WTC11 (cell line): ENCODE data around the gene NTRK2. TPM values are rescaled to one million over a fixed set of nuclear protein-coding genes. Genes with fewer than 3 reads are reported as not detected.

Experiments
- ATAC-seq: fragments of 200-7000 bp; cut with Tn5 transposase; 2 replicates; pipeline ENCODE4 v1.10.0; 2021; ENCODE audit warnings: mild to moderate bottlenecking, moderate library complexity
- CTCF ChIA-PET: fragments of 300-600 bp; sonication (Branson Sonifier 250); formaldehyde crosslinking; loops from one replicate; lab custom pipeline; 2021; ENCODE audit warnings: antibody characterized with exemption; lab: Charles Lee
- POLR2A ChIA-PET: fragments of 350-600 bp; sonication (Branson Sonifier 250); formaldehyde crosslinking; loops from one replicate; lab custom pipeline; 2021; ENCODE audit warnings: antibody characterized with exemption; lab: Charles Lee
- DNase-seq: peaks from one replicate; pipeline ENCODE4 v3.0.0; 2021; ENCODE audit warnings: low spot score
- H3K27ac Mint-ChIP-seq: 2 replicates; pipeline ENCODE4 v1.8.0; 2021; ENCODE audit warnings: mixed read lengths
- H3K27me3 Mint-ChIP-seq: 2 replicates; pipeline ENCODE4 v1.8.0; 2021; ENCODE audit warnings: low read depth, mild to moderate bottlenecking, moderate library complexity, mixed read lengths
- H3K36me3 Mint-ChIP-seq: 2 replicates; pipeline ENCODE4 v1.8.0; 2021; ENCODE audit warnings: mixed read lengths
- H3K4me1 Mint-ChIP-seq: 2 replicates; pipeline ENCODE4 v1.8.0; 2022; ENCODE audit warnings: mixed read lengths
- H3K4me3 Mint-ChIP-seq: 2 replicates; pipeline ENCODE4 v1.8.0; 2021; ENCODE audit warnings: mild to moderate bottlenecking, moderate library complexity, mixed read lengths
- H3K9me3 Mint-ChIP-seq: 2 replicates; pipeline ENCODE4 v1.8.0; 2021; ENCODE audit warnings: mixed read lengths
- AFF4 ChIP-seq: sonication (generic); formaldehyde crosslinking; IDR thresholded peaks from 2 replicates; pipeline ENCODE4 v1.8.1; 2023; ENCODE audit warnings: mild to moderate bottlenecking, missing genetic modification reagents, borderline replicate concordance
- CBFB ChIP-seq: sonication (generic); formaldehyde crosslinking; IDR thresholded peaks from 2 replicates; pipeline ENCODE4 v1.8.1; 2022; ENCODE audit warnings: mild to moderate bottlenecking, low read depth, missing genetic modification reagents
- ELF4 ChIP-seq: sonication (generic); formaldehyde crosslinking; IDR thresholded peaks from 2 replicates; pipeline ENCODE4 v1.8.1; 2022; ENCODE audit warnings: low read depth, mild to moderate bottlenecking, moderate library complexity, missing genetic modification reagents
- ESRRA ChIP-seq: sonication (generic); formaldehyde crosslinking; IDR thresholded peaks from 2 replicates; pipeline ENCODE4 v1.8.1; 2022; ENCODE audit warnings: mild to moderate bottlenecking, missing genetic modification reagents, borderline replicate concordance
- ETV6 ChIP-seq: sonication (generic); formaldehyde crosslinking; IDR thresholded peaks from 2 replicates; pipeline ENCODE4 v1.8.1; 2022; ENCODE audit warnings: mild to moderate bottlenecking, missing genetic modification reagents
- FOXJ3 ChIP-seq: sonication (generic); formaldehyde crosslinking; IDR thresholded peaks from 2 replicates; pipeline ENCODE4 v1.9.0; 2021; ENCODE audit warnings: missing genetic modification reagents, mild to moderate bottlenecking, borderline replicate concordance
- FOXK1 ChIP-seq: sonication (generic); formaldehyde crosslinking; IDR thresholded peaks from 2 replicates; pipeline ENCODE4 v1.8.0; 2022; ENCODE audit warnings: mild to moderate bottlenecking, moderate library complexity, missing genetic modification reagents
- FOXP1 ChIP-seq: sonication (generic); formaldehyde crosslinking; IDR thresholded peaks from 2 replicates; pipeline ENCODE4 v1.8.0; 2022; ENCODE audit warnings: missing genetic modification reagents, mild to moderate bottlenecking, moderate library complexity, borderline replicate concordance
- GRHL2 ChIP-seq: fragments of 250-450 bp; sonication (Bioruptor Pico); IDR thresholded peaks from 2 replicates; pipeline ENCODE4 v1.8.0; 2022; ENCODE audit warnings: mild to moderate bottlenecking, moderate library complexity; ENCODE audit not compliant: insufficient replicate concordance, severe bottlenecking
- IRF1 ChIP-seq: sonication (generic); formaldehyde crosslinking; IDR thresholded peaks from 2 replicates; pipeline ENCODE4 v1.8.0; 2023; ENCODE audit warnings: missing genetic modification reagents
- IRF2 ChIP-seq: sonication (generic); formaldehyde crosslinking; IDR thresholded peaks from 2 replicates; pipeline ENCODE4 v1.8.0; 2022; ENCODE audit warnings: low read depth, missing genetic modification reagents, borderline replicate concordance
- JAZF1 ChIP-seq: fragments of 250-450 bp; sonication (Bioruptor Pico); IDR thresholded peaks from 2 replicates; pipeline ENCODE4 v1.9.0; 2021; ENCODE audit warnings: moderate library complexity, mild to moderate bottlenecking, inconsistent platforms
- MAX ChIP-seq: sonication (generic); formaldehyde crosslinking; IDR thresholded peaks from 2 replicates; pipeline ENCODE4 v1.8.0; 2022; ENCODE audit warnings: mild to moderate bottlenecking, missing genetic modification reagents
- NFYB ChIP-seq: sonication (generic); formaldehyde crosslinking; conservative IDR thresholded peaks from 2 replicates; pipeline ENCODE4 v1.8.0; 2022; ENCODE audit warnings: low read depth, missing genetic modification reagents
- NR1H2 ChIP-seq: sonication (generic); formaldehyde crosslinking; IDR thresholded peaks from 2 replicates; pipeline ENCODE4 v1.9.0; 2021; ENCODE audit warnings: mild to moderate bottlenecking, moderate library complexity, missing genetic modification reagents
- PRRX2 ChIP-seq: fragments of 250-450 bp; sonication (Bioruptor Pico); IDR thresholded peaks from 2 replicates; pipeline ENCODE4 v1.8.0; 2021; ENCODE audit warnings: mild to moderate bottlenecking
- TP53 ChIP-seq: sonication (generic); formaldehyde crosslinking; IDR thresholded peaks from 2 replicates; pipeline ENCODE4 v1.8.1; 2023; ENCODE audit warnings: mild to moderate bottlenecking, missing genetic modification reagents
- USF1 ChIP-seq: sonication (generic); formaldehyde crosslinking; IDR thresholded peaks from 2 replicates; pipeline ENCODE4 v1.8.0; 2022; ENCODE audit warnings: mild to moderate bottlenecking, missing genetic modification reagents
- USF2 ChIP-seq: sonication (generic); formaldehyde crosslinking; IDR thresholded peaks from 2 replicates; pipeline ENCODE4 v1.8.1; 2023; ENCODE audit warnings: mild to moderate bottlenecking, missing genetic modification reagents, moderate library complexity
- ZNF263 ChIP-seq: sonication (generic); formaldehyde crosslinking; IDR thresholded peaks from 2 replicates; pipeline ENCODE4 v1.8.1; 2022; ENCODE audit warnings: low read depth, mild to moderate bottlenecking, moderate library complexity, missing genetic modification reagents
- ZNF423 ChIP-seq: fragments of 250-450 bp; sonication (Bioruptor Pico); IDR thresholded peaks from 2 replicates; pipeline ENCODE4 v2.1.2; 2022; ENCODE audit warnings: mild to moderate bottlenecking, moderate library complexity
- total RNA-seq: library from RNA; stranded (reverse); gene quantifications from 3 replicates; pipeline ENCODE4 v1.2.3, GENCODE V29; 2021

The NTRK2 gene
- total RNA-seq, 1 experiment from 2014 or later, result 0.02 TPM

GRCh38 chr9:84738353-84738752, 68.8 kb downstream of the NTRK2 start:
- CTCF ChIA-PET, result no interaction called here
- Mint-ChIP-seq H3K4me1 (peaks cover 6% of the 10 kb centered on the region; the same call in 1 of the 2 replicates), H3K27me3 (no peaks in the 10 kb centered on the region; the same call in 1 of the 2 replicates), H3K4me3 (no peak overlapping the region), H3K9me3 (no peaks in the 10 kb centered on the region), H3K27ac (no peak overlapping the region), H3K36me3 (no peaks in the 10 kb centered on the region)
- no peak for ATAC-seq
- TF ChIP-seq CBFB (CRISPR knock-in tag) (no peak), JAZF1 (CRISPR knock-in tag) (no peak)
- POLR2A ChIA-PET, result no interaction called here
- no peak for DNase-seq

- peak; percentile 53 for ATAC-seq
- H3K4me3 Mint-ChIP-seq, result no peak overlapping the region
- ChIA-PET POLR2A (interaction anchor here (0.5 kb wide), 1 partner anchor 12 kb away, joined by 9 read pairs; no protein-coding TSS in a partner anchor), CTCF (interaction anchor here (0.5 to 1.6 kb wide), 4 partner anchors 14 to 1334 kb away, joined by 3 to 5 read pairs (median 3); no protein-coding TSS in a partner anchor)
- H3K4me1 Mint-ChIP-seq, result no peaks in the 10 kb centered on the region
- DNase-seq, result peak; percentile 20
- H3K9me3 Mint-ChIP-seq, result no peaks in the 10 kb centered on the region
- no peak for TF ChIP-seq GRHL2 (CRISPR knock-in tag)
- no peak for TF ChIP-seq AFF4
- TF ChIP-seq MAX (CRISPR knock-in tag), result no peak
- TF ChIP-seq FOXP1 (CRISPR knock-in tag), result no peak
- no peak for TF ChIP-seq ELF4
- no peak for TF ChIP-seq ZNF263 (CRISPR knock-in tag)
- TF ChIP-seq ZNF423 (CRISPR knock-in tag), result no peak
- no peak for TF ChIP-seq IRF1 (CRISPR knock-in tag)
- TF ChIP-seq NFYB (CRISPR knock-in tag), result no peak
- TF ChIP-seq USF1 (CRISPR knock-in tag), result no peak
- no peaks in the 10 kb centered on the region for H3K36me3 Mint-ChIP-seq
- no peak overlapping the region for H3K27ac Mint-ChIP-seq
- H3K27me3 Mint-ChIP-seq, result no peaks in the 10 kb centered on the region
These were observed 72.7 kb downstream of the NTRK2 start for GRCh38 chr9:84742261-84742660.

- no peaks in the 10 kb centered on the region for H3K9me3 Mint-ChIP-seq
- H3K27ac Mint-ChIP-seq, result no peak overlapping the region
- no peak for ATAC-seq
- CTCF ChIA-PET, result no interaction called here
- peaks cover 4% of the 10 kb centered on the region for H3K4me1 Mint-ChIP-seq
- TF ChIP-seq TP53 (CRISPR knock-in tag) (no peak), NR1H2 (CRISPR knock-in tag) (no peak), AFF4 (no peak), FOXK1 (CRISPR knock-in tag) (no peak), ESRRA (CRISPR knock-in tag) (no peak), PRRX2 (no peak), ETV6 (CRISPR knock-in tag) (no peak), FOXJ3 (CRISPR knock-in tag) (no peak), CBFB (CRISPR knock-in tag) (no peak), USF2 (CRISPR knock-in tag) (no peak), IRF2 (no peak)
- no peaks in the 10 kb centered on the region for H3K36me3 Mint-ChIP-seq
- H3K27me3 Mint-ChIP-seq, result no peaks in the 10 kb centered on the region
- POLR2A ChIA-PET, result no interaction called here
- no peak for DNase-seq
- H3K4me3 Mint-ChIP-seq, result no peak overlapping the region
These were observed 74.7 kb downstream of the NTRK2 start for GRCh38 chr9:84744195-84744594.
